Liver (tissue), 9 donors: ENCODE results near the gene GDF10. TPM values are rescaled to one million over a fixed set of nuclear protein-coding genes. Genes with fewer than 3 reads are reported as not detected.

Experiments
- DNase-seq: peaks from one replicate; pipeline ENCODE4 v3.0.0-alpha.2; 2017; ENCODE audit warnings: low spot score
- H3K27ac ChIP-seq, 2 donors: one replicate each; pipeline ENCODE4 v1.7.0; 2013; ENCODE audit warnings: inconsistent platforms in 2 of 2, low read length in 2 of 2, control low read depth in 1 of 2, low read depth in 1 of 2, mild to moderate bottlenecking in 1 of 2
- H3K27me3 ChIP-seq, 4 donors: one replicate each; pipeline versions ENCODE4 v1.6.1 to v1.7.0; 2013; ENCODE audit warnings: low read length in 3 of 4, inconsistent platforms in 1 of 4, mild to moderate bottlenecking in 1 of 4, moderate library complexity in 1 of 4; ENCODE audit not compliant: control insufficient read depth in 4 of 4, insufficient read depth in 4 of 4
- H3K36me3 ChIP-seq, 4 donors: one replicate each; pipeline versions ENCODE4 v1.6.1 to v1.7.0; 2013; ENCODE audit warnings: low read length in 3 of 4, mild to moderate bottlenecking in 3 of 4, low read depth in 1 of 4, moderate library complexity in 1 of 4; ENCODE audit not compliant: control insufficient read depth in 4 of 4, insufficient read depth in 3 of 4
- H3K4me1 ChIP-seq, 4 donors: one replicate each; pipeline versions ENCODE4 v1.6.1 to v1.7.0; 2013; ENCODE audit warnings: low read length in 3 of 4, mild to moderate bottlenecking in 3 of 4, moderate library complexity in 1 of 4; ENCODE audit not compliant: control insufficient read depth in 4 of 4, insufficient read depth in 4 of 4
- H3K4me3 ChIP-seq, 3 donors: one replicate each; pipeline versions ENCODE4 v1.6.1 to v1.7.0; 2013; ENCODE audit warnings: low read length in 3 of 3, control low read depth in 1 of 3, low read depth in 1 of 3, mild to moderate bottlenecking in 1 of 3
- H3K9ac ChIP-seq, 2 donors: one replicate each; pipeline ENCODE4 v1.7.0; 2013; ENCODE audit warnings: low read length in 2 of 2, mild to moderate bottlenecking in 2 of 2, moderate library complexity in 2 of 2, control low read depth in 1 of 2, low read depth in 1 of 2
- H3K9me3 ChIP-seq, 4 donors: one replicate each; pipeline versions ENCODE4 v1.6.1 to v1.7.0; 2013; ENCODE audit warnings: low read length in 3 of 4; ENCODE audit not compliant: control insufficient read depth in 4 of 4
- ATF3 ChIP-seq: IDR thresholded peaks from 2 replicates; pipeline ENCODE4 v1.6.1; 2016; ENCODE audit warnings: antibody characterized with exemption
- CTCF ChIP-seq: fragments of 150-350 bp; IDR thresholded peaks from 2 replicates; pipeline ENCODE4 v1.5.1; 2017; ENCODE audit warnings: improper control_type of control experiment, low read depth, low read length; ENCODE audit not compliant: missing input control
- EGR1 ChIP-seq, 2 donors: IDR thresholded peaks; 2 replicates each; pipeline ENCODE4 v1.6.1; 2016 to 2018; ENCODE audit warnings: antibody characterized with exemption in 2 of 2, low read depth in 2 of 2
- FOXA1 ChIP-seq: IDR thresholded peaks from 2 replicates; pipeline ENCODE4 v1.6.1; 2016; ENCODE audit warnings: antibody characterized with exemption
- FOXA2 ChIP-seq: IDR thresholded peaks from 2 replicates; pipeline ENCODE4 v1.6.1; 2016; ENCODE audit warnings: antibody characterized with exemption
- HNF4A ChIP-seq, 2 donors: conservative IDR thresholded peaks; 2 replicates each; pipeline ENCODE4 v1.6.1; 2016; ENCODE audit warnings: antibody characterized with exemption in 2 of 2, mild to moderate bottlenecking in 2 of 2
- HNF4G ChIP-seq: IDR thresholded peaks from 2 replicates; pipeline ENCODE4 v1.6.1; 2016; ENCODE audit warnings: antibody characterized with exemption
- JUND ChIP-seq, 2 donors: IDR thresholded peaks; 2 replicates each; pipeline ENCODE4 v1.6.1; 2016; ENCODE audit warnings: antibody characterized with exemption in 2 of 2
- MAX ChIP-seq: IDR thresholded peaks from 2 replicates; pipeline ENCODE4 v1.6.1; 2016; ENCODE audit warnings: antibody characterized with exemption
- NR2F2 ChIP-seq: IDR thresholded peaks from 2 replicates; pipeline ENCODE4 v1.6.1; 2016; ENCODE audit warnings: antibody characterized with exemption
- RAD21 ChIP-seq, 2 donors: IDR thresholded peaks; 2 replicates each; pipeline ENCODE4 v1.6.1; 2016; ENCODE audit warnings: antibody characterized with exemption in 2 of 2, mild to moderate bottlenecking in 2 of 2
- REST ChIP-seq: IDR thresholded peaks from 2 replicates; pipeline ENCODE4 v1.6.1; 2016; ENCODE audit warnings: antibody characterized with exemption, mild to moderate bottlenecking
- RXRA ChIP-seq, 2 donors: IDR thresholded peaks; 2 replicates each; pipeline ENCODE4 v1.6.1; 2017 to 2018; ENCODE audit warnings: antibody characterized with exemption in 2 of 2, mild to moderate bottlenecking in 1 of 2
- SP1 ChIP-seq: IDR thresholded peaks from 2 replicates; pipeline ENCODE4 v1.6.1; 2018; ENCODE audit warnings: antibody characterized with exemption, mild to moderate bottlenecking
- YY1 ChIP-seq: IDR thresholded peaks from 2 replicates; pipeline ENCODE4 v1.6.1; 2016; ENCODE audit warnings: antibody characterized with exemption, mild to moderate bottlenecking
- ZBTB33 ChIP-seq: IDR thresholded peaks from 2 replicates; pipeline ENCODE4 v1.6.1; 2016; ENCODE audit warnings: antibody characterized with exemption
- WGBS: extraction: QIAGEN DNeasy Blood & Tissue Kit; methylation state at CpG from one replicate; pipeline ENCODE4 v1.1.7; 2013; 5-methylcytosine and 5-hydroxymethylcytosine counted together
- polyA plus RNA-seq, 2 donors: library from polyadenylated mRNA; stranded (reverse) in 1 of 2; unstranded in 1 of 2; fragments of 200-250 nt in 1 of 2; fragments of >200 nt in 1 of 2; fragmentation: Nextera tagmentation in 1 of 2; extraction: Ambion mirVana in 1 of 2; gene quantifications; one replicate each; pipeline versions ENCODE4 v1.2.1 to v1.2.3, GENCODE V29; 2013 to 2015
- total RNA-seq, 2 donors: library from RNA; depleted of rRNA; stranded (reverse); fragments of >200 nt; gene quantifications; one replicate each; pipeline ENCODE4 v1.2.3, GENCODE V29; 2014
- donor health status: healthy.
- donor health status: healthy.
- donor health status: healthy.
- donor health status: healthy.
- donor health status: healthy.

The GDF10 gene
- total and polyA plus RNA-seq, 4 donors = under 0.01 to 0.28 (median 0.11) TPM

- no peaks in the 10 kb centered on the region for H3K4me1 ChIP-seq
- no peak overlapping the region for H3K27ac ChIP-seq
- H3K27me3 ChIP-seq = peaks cover 0 to 3% (median 0%) of the 10 kb centered on the region in 4 donors
- no peaks in the 10 kb centered on the region for H3K9me3 ChIP-seq
- no peak overlapping the region for H3K4me3 ChIP-seq
- no peaks in the 10 kb centered on the region for H3K36me3 ChIP-seq
- DNase-seq = no peak
- no peak overlapping the region for H3K9ac ChIP-seq
- no peak for TF ChIP-seq RAD21 (IDR thresholded peaks at IDR 0.05)
- no peak for TF ChIP-seq HNF4G
- no peak for TF ChIP-seq RXRA (IDR thresholded peaks at IDR 0.05)
- no peak for TF ChIP-seq CTCF
- no peak for TF ChIP-seq EGR1 (IDR thresholded peaks at IDR 0.05; ENCODE audit: low read depth in 2 of 2)
- no peak for TF ChIP-seq MAX
- TF ChIP-seq ZBTB33 = no peak
- no peak for TF ChIP-seq NR2F2
- no peak for TF ChIP-seq FOXA2
- TF ChIP-seq ATF3 = no peak
- 58% methylated on average over 12 of the region's 12 CpGs for WGBS
These were observed 12.6 kb upstream of the GDF10 start for GRCh38 chr10:47287365-47287802.

- Histone ChIP-seq H3K27me3 (peaks cover 0 to 3% (median 0%) of the 10 kb centered on the region in 4 donors), H3K4me1 (no peaks in the 10 kb centered on the region), H3K9me3 (no peaks in the 10 kb centered on the region), H3K36me3 (no peaks in the 10 kb centered on the region), H3K9ac (no peak overlapping the region), H3K4me3 (no peak overlapping the region), H3K27ac (no peak overlapping the region)
- no peak for DNase-seq
- WGBS = 87% methylated on average over 6 of the region's 6 CpGs
- TF ChIP-seq YY1 (no peak), EGR1 (IDR thresholded peaks at IDR 0.05; ENCODE audit: low read depth in 2 of 2) (no peak), HNF4A (conservative IDR thresholded peaks at IDR 0.05) (no peak), HNF4G (no peak), SP1 (no peak), RAD21 (IDR thresholded peaks at IDR 0.05) (no peak), FOXA2 (no peak), RXRA (IDR thresholded peaks at IDR 0.05) (no peak), ZBTB33 (no peak), REST (no peak), JUND (IDR thresholded peaks at IDR 0.05) (no peak), FOXA1 (no peak)
These were observed 12.2 kb upstream of the GDF10 start for GRCh38 chr10:47287805-47288204.
